Loucy (cell line): ENCODE measurements around the gene PRIMPOL.

Source experiments
- EZH2phosphoT487 ChIP-seq: fragments of 200-600 bp; IDR thresholded peaks from 2 replicates; pipeline ENCODE4 v1.6.1; 2018; ENCODE audit warnings: antibody characterized with exemption, mild to moderate bottlenecking, moderate library complexity, borderline replicate concordance
- TF ChIP-seq, protein P1 (sequence below): fragments of 200-600 bp; sonication (generic); conservative IDR thresholded peaks from 2 replicates; pipeline ENCODE4 v1.5.1; 2014; ENCODE audit warnings: mild to moderate bottlenecking, antibody characterized with exemption, low read length

DNA sequence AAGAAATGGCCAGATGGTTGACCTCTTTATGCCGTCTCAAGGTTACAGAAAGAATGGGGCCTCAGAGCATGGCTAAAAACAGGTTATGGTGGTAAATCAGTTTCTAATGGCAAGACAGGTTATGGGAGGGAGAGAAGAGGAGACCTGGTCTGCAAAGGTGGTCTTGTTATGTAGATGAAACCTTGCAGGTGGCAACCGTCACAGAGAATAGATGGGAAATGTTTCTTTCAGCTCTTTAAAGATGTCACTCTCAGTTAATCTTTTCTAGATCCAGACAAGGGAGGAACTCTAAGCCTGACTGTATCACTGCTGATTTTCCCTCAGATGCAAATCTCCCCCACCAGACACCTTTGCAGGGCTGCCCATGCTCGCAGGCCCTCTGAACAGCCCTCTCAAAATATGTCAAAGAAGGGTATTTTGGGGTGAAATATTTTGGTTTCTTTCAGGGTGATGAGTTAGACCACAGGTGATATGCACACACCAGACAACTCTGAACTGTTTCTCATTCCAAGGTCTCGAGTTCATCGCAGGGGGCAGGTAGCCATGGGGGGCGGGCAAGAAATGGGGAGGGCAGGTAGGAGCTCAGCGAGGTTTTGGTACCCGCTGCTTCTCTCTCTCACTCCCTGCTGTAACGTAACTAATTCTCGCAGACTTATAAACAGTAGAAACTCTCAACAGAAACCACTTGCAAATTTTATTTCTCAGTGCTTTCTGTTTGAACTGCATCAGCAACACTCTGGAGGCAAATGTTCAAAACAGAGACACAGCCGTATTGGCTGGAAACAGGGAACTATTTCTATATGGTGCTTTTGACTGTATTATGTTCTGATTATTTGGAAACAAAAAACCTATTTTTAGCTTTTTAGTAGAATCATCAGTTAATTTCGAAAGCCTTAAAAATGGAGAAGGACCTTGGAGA is 32.6 kb upstream of the PRIMPOL start:
- TF ChIP-seq, protein P1, sequence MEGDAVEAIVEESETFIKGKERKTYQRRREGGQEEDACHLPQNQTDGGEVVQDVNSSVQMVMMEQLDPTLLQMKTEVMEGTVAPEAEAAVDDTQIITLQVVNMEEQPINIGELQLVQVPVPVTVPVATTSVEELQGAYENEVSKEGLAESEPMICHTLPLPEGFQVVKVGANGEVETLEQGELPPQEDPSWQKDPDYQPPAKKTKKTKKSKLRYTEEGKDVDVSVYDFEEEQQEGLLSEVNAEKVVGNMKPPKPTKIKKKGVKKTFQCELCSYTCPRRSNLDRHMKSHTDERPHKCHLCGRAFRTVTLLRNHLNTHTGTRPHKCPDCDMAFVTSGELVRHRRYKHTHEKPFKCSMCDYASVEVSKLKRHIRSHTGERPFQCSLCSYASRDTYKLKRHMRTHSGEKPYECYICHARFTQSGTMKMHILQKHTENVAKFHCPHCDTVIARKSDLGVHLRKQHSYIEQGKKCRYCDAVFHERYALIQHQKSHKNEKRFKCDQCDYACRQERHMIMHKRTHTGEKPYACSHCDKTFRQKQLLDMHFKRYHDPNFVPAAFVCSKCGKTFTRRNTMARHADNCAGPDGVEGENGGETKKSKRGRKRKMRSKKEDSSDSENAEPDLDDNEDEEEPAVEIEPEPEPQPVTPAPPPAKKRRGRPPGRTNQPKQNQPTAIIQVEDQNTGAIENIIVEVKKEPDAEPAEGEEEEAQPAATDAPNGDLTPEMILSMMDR = no peak
- TF ChIP-seq EZH2phosphoT487 = no peak
